ENCODE data around the gene MKS1. TPM values are rescaled to one million over a fixed set of nuclear protein-coding genes. Genes with fewer than 3 reads are reported as not detected.

Gene MKS1
- total and polyA plus RNA-seq, 7 donors: 3.0 to 11.0 (median 6.8) TPM

DNA sequence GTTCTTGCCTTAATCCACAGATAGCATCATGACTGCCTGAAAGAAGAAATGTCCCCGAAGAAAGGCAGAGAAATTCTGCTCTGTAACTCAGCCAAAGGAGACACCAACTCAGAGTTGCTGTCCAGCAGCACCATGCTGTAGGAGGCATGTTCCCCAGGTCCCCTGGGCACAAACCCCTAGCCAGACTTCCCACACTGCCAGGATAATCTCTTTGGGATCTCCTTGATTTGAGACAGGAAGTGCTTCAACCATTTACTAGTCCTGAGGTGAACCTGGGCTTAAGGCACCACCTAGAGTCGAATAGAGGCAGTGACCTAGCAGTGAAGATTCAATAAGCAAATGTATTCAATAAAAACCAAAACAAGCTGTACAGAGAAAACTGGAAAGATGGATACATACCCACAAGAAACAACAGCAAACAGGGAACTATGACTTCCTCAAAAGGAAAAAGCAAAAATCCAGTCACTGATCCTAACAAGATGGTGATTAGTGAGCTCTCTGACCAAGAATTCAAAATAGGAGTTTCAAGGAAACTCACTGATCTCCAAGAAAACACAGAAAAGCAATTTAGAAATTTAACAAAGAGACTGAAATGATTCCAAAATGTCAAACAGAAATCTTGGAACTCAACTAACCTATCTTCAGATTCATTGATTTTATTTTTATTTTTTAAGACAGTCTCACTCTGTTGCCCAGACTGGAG is 46.5 kb downstream of the MKS1 start:
- no peak for DNase-seq
- Histone ChIP-seq H3K27me3 (peaks cover 0 to 10% (median 0%) of the 10 kb centered on the region in 3 donors), H3K27ac (no peak overlapping the region), H3K36me3 (no peaks in the 10 kb centered on the region), H3K4me1 (no peaks in the 10 kb centered on the region), H3K9me3 (no peaks in the 10 kb centered on the region), H3K4me3 (no peak overlapping the region)
- intact Hi-C loops (cut with DNase I): no loop called here
- 36 to 41% methylated on average over 2 of the region's 2 CpGs for WGBS, 2 donors
- TF ChIP-seq, protein P1, sequence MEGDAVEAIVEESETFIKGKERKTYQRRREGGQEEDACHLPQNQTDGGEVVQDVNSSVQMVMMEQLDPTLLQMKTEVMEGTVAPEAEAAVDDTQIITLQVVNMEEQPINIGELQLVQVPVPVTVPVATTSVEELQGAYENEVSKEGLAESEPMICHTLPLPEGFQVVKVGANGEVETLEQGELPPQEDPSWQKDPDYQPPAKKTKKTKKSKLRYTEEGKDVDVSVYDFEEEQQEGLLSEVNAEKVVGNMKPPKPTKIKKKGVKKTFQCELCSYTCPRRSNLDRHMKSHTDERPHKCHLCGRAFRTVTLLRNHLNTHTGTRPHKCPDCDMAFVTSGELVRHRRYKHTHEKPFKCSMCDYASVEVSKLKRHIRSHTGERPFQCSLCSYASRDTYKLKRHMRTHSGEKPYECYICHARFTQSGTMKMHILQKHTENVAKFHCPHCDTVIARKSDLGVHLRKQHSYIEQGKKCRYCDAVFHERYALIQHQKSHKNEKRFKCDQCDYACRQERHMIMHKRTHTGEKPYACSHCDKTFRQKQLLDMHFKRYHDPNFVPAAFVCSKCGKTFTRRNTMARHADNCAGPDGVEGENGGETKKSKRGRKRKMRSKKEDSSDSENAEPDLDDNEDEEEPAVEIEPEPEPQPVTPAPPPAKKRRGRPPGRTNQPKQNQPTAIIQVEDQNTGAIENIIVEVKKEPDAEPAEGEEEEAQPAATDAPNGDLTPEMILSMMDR (IDR thresholded peaks at IDR 0.05): no peak
- TF ChIP-seq POLR2A (IDR thresholded peaks at IDR 0.05) (no peak), EP300 (IDR thresholded peaks at IDR 0.05) (no peak), POLR2AphosphoS5 (IDR thresholded peaks at IDR 0.05) (no peak)

GRCh38 chr17:58170622-58171021 is 48.4 kb downstream of the MKS1 start:
- H3K27ac ChIP-seq: no peak overlapping the region
- no peak for DNase-seq
- H3K4me1 ChIP-seq: no peaks in the 10 kb centered on the region
- TF ChIP-seq, protein P1 (IDR thresholded peaks at IDR 0.05): no peak
- no peak for TF ChIP-seq POLR2A (IDR thresholded peaks at IDR 0.05)
- TF ChIP-seq EP300 (IDR thresholded peaks at IDR 0.05): no peak
- TF ChIP-seq POLR2AphosphoS5 (IDR thresholded peaks at IDR 0.05): no peak
- H3K36me3 ChIP-seq: no peaks in the 10 kb centered on the region
- intact Hi-C loops (cut with DNase I): no loop called here
- no peaks in the 10 kb centered on the region for H3K9me3 ChIP-seq
- H3K27me3 ChIP-seq: peaks cover 0 to 18% (median 0%) of the 10 kb centered on the region in 3 donors
- no peak overlapping the region for H3K4me3 ChIP-seq
- 40 to 72% methylated on average over 4 of the region's 4 CpGs for WGBS, 2 donors

GRCh38 chr17:58166682-58167081 is 52.4 kb downstream of the MKS1 start, which contains the start of gene OR4D2:
Gene OR4D2, plus strand, starts transcription at chr17:58166982. Its CDS starts 2,674 bp downstream, at chr17:58169656.
- intact Hi-C loops (cut with DNase I): no loop called here
- Histone ChIP-seq H3K27me3 (peaks cover 0 to 18% (median 0%) of the 10 kb centered on the region in 3 donors), H3K4me3 (no peak within 1 kb of the TSS), H3K36me3 (no peaks in the 10 kb centered on the region), H3K27ac (no peak within 1 kb of the TSS), H3K9me3 (no peaks in the 10 kb centered on the region), H3K4me1 (no peaks in the 10 kb centered on the region)
- DNase-seq: no peak
- TF ChIP-seq, protein P1 (IDR thresholded peaks at IDR 0.05): no peak
- TF ChIP-seq POLR2A (IDR thresholded peaks at IDR 0.05): no peak
- 67 to 68% methylated on average over 6 of the region's 6 CpGs for WGBS, 2 donors

DNA sequence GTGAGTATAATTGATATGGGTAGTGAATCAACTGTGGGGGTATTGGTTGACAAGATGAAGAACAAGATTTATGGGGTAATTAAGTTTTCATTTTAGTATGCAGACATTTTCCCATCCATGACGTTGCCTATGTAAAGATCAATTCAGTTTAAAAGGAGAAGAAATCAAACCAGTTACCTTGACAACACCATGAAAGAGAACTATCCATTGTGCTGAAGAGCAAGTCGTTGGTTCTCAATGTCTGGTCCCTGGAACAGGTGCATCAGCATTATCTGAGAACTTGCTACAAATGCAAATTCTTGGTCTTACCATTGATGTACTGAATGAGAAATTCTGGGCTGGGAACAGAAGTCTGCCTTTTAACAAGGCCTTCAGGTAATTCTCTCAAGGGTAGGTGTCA is 53.1 kb downstream of the MKS1 start:
- H3K27ac ChIP-seq: no peak overlapping the region
- H3K27me3 ChIP-seq: peaks cover 0 to 18% (median 0%) of the 10 kb centered on the region in 3 donors
- no peak for DNase-seq
- H3K9me3 ChIP-seq: no peaks in the 10 kb centered on the region
- no peaks in the 10 kb centered on the region for H3K36me3 ChIP-seq
- no peaks in the 10 kb centered on the region for H3K4me1 ChIP-seq
- intact Hi-C loops (cut with DNase I): no loop called here
- 10 to 17% methylated on average over 2 of the region's 2 CpGs for WGBS, 2 donors
- TF ChIP-seq, protein P1 (IDR thresholded peaks at IDR 0.05): no peak
- no peak for TF ChIP-seq POLR2AphosphoS5 (IDR thresholded peaks at IDR 0.05)
- TF ChIP-seq EP300 (IDR thresholded peaks at IDR 0.05): no peak
- no peak for TF ChIP-seq POLR2A (IDR thresholded peaks at IDR 0.05)
- H3K4me3 ChIP-seq: no peak overlapping the region

Measured in sigmoid colon (tissue), 7 donors.